Heart left ventricle (tissue), 13 donors: ENCODE measurements around the gene DHX32.

Experiments
- POLR2A ChIP-seq, 2 donors: fragments of 450-650 bp; IDR thresholded peaks; one replicate each; pipeline ENCODE4 v1.6.1; 2017; ENCODE audit warnings: antibody characterized with exemption in 2 of 2, mild to moderate bottlenecking in 2 of 2, moderate library complexity in 2 of 2
- TF ChIP-seq, protein P1 (sequence below), 12 donors: fragments of 200-600 bp; sonication (generic) in 4 of 12; IDR thresholded peaks; one replicate each; pipeline versions ENCODE4 v1.5.0 to v1.8.0; 2018 to 2022; ENCODE audit warnings: antibody characterized with exemption in 12 of 12, mild to moderate bottlenecking in 5 of 12
- donor health status: ischemic (EF 13 %, LVEDD 7.1; RV severe dilation, severe dysfunction).
- donor health status: DM: no; HTN: yes; CAD: no.
- donor health status: DM: no; HTN: no; CAD: no.
- donor health status: ischemic (EF 25% LVEDD 6.9; RV normal size, moderate dysfunction).
- donor health status: ischemic (EF 25% LVEDD 5.7; RV mildly dilated, moderate dysfunction).
- donor health status: ischemic (EF 35%, LVEDD 5.7; RV mildly dilated, moderate dysfunction).
- donor health status: nonischemic (EF 11% LVEDD 7.7; RV severe dilation, severe dysfunction).
- donor health status: DM: yes; HTN: yes; CAD: no.
- donor health status: PGD.
- donor health status: ischemic (EF 29% LVEDD 5.4; RV normal size, mild dysfunction).
- donor health status: nonischemic (EF 23%, LVEDD 6.1; RV moderate dilation, normal function).

DNA sequence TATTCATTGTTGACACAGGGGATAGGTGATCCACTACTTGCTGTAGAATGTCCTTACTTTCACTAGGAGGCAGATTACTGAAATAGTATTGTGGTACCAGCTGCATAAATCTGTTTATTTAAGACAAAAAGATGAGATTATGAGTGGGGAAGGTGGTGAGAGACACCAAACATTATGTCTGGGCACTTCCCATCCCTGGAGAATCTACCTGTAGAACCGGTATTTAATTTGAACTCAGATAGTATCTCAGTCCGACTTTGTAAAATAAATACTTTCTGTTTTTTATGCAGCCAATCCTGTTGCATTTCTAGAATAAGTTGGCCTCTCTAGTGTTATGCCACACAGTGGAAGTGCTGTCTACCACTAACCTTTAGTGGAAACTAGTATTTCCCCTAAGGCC is 44.3 kb downstream of the DHX32 start:
- TF ChIP-seq, protein P1, sequence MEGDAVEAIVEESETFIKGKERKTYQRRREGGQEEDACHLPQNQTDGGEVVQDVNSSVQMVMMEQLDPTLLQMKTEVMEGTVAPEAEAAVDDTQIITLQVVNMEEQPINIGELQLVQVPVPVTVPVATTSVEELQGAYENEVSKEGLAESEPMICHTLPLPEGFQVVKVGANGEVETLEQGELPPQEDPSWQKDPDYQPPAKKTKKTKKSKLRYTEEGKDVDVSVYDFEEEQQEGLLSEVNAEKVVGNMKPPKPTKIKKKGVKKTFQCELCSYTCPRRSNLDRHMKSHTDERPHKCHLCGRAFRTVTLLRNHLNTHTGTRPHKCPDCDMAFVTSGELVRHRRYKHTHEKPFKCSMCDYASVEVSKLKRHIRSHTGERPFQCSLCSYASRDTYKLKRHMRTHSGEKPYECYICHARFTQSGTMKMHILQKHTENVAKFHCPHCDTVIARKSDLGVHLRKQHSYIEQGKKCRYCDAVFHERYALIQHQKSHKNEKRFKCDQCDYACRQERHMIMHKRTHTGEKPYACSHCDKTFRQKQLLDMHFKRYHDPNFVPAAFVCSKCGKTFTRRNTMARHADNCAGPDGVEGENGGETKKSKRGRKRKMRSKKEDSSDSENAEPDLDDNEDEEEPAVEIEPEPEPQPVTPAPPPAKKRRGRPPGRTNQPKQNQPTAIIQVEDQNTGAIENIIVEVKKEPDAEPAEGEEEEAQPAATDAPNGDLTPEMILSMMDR (IDR thresholded peaks at IDR 0.05), result no peak
- TF ChIP-seq POLR2A (IDR thresholded peaks at IDR 0.05), result no peak
